ENCODE measurements around the gene MRPL24. TPM values are rescaled to one million over a fixed set of nuclear protein-coding genes. Genes with fewer than 3 reads are reported as not detected.

The MRPL24 gene
- total RNA-seq, 1 donor from 2014 or later = 92.1 TPM

GRCh38 chr1:156691191-156691590 is 49.7 kb downstream of the MRPL24 start:
- no peak for DNase-seq
- H3K27me3 ChIP-seq (ENCODE audit: low read depth) = peaks cover 95% of the 10 kb centered on the region
- H3K9me3 ChIP-seq (replicated peaks) = no peaks in the 10 kb centered on the region
- H3K27ac ChIP-seq (replicated peaks) = no peak overlapping the region
- no peak overlapping the region for H3K4me3 ChIP-seq
- H3K4me1 ChIP-seq = peaks cover 19% of the 10 kb centered on the region
- TF ChIP-seq CTCF (IDR thresholded peaks at IDR 0.05; ENCODE audit: borderline replicate concordance) = no peak
- intact Hi-C loops (cut with micrococcal nuclease) = no loop called here
- no peaks in the 10 kb centered on the region for H3K36me3 ChIP-seq

- intact Hi-C loops (cut with micrococcal nuclease) = no loop called here
- TF ChIP-seq CTCF (IDR thresholded peaks at IDR 0.05; ENCODE audit: borderline replicate concordance) = no peak
- Histone ChIP-seq H3K9me3 (replicated peaks) (no peaks in the 10 kb centered on the region), H3K27ac (replicated peaks) (no peak overlapping the region), H3K36me3 (no peaks in the 10 kb centered on the region), H3K4me3 (no peak overlapping the region), H3K4me1 (peaks cover 19% of the 10 kb centered on the region), H3K27me3 (ENCODE audit: low read depth) (peaks cover 96% of the 10 kb centered on the region)
- no peak for DNase-seq
Measured at GRCh38 chr1:156690675-156691036, 50.2 kb downstream of the MRPL24 start.

GRCh38 chr1:156689953-156690674 is 50.8 kb downstream of the MRPL24 start:
- H3K4me1 ChIP-seq = peaks cover 19% of the 10 kb centered on the region
- no peak overlapping the region for H3K4me3 ChIP-seq
- peaks cover 98% of the 10 kb centered on the region for H3K27me3 ChIP-seq (ENCODE audit: low read depth)
- no peak overlapping the region for H3K27ac ChIP-seq (replicated peaks)
- no peak for DNase-seq
- intact Hi-C loops (cut with micrococcal nuclease) = loop anchor here (2.0 kb wide), 1 partner anchor 35 kb away; no protein-coding TSS in a partner anchor
- no peaks in the 10 kb centered on the region for H3K9me3 ChIP-seq (replicated peaks)
- no peak for TF ChIP-seq CTCF (IDR thresholded peaks at IDR 0.05; ENCODE audit: borderline replicate concordance)
- no peaks in the 10 kb centered on the region for H3K36me3 ChIP-seq

- TF ChIP-seq CTCF (IDR thresholded peaks at IDR 0.05; ENCODE audit: borderline replicate concordance) = peak; percentile 93
- no peak overlapping the region for H3K4me3 ChIP-seq
Measured at GRCh38 chr1:156689035-156689952, 51.6 kb downstream of the MRPL24 start.

More at GRCh38 chr1:156689035-156689952, 51.6 kb downstream of the MRPL24 start:
- no peaks in the 10 kb centered on the region for H3K9me3 ChIP-seq (replicated peaks)
- intact Hi-C loops (cut with micrococcal nuclease) = loop anchor here (2.0 kb wide), 1 partner anchor 36 kb away; no protein-coding TSS in a partner anchor
- DNase-seq = peak; percentile 69
- H3K36me3 ChIP-seq = no peaks in the 10 kb centered on the region
- H3K4me1 ChIP-seq = peaks cover 19% of the 10 kb centered on the region
- no peak overlapping the region for H3K27ac ChIP-seq (replicated peaks)
- H3K27me3 ChIP-seq (ENCODE audit: low read depth) = peaks cover 98% of the 10 kb centered on the region

Other genes starting within 250 kb of the MRPL24 start
- gene MEF2D, start 240.3 kb downstream of the MRPL24 start, total RNA-seq = 96.8 TPM
- gene IQGAP3, start 168.5 kb downstream of the MRPL24 start, total RNA-seq = 0.36 TPM
- not detected for gene TTC24, start 161.4 kb downstream of the MRPL24 start, total RNA-seq
- 102 TPM for gene NAXE, start 149.3 kb downstream of the MRPL24 start, total RNA-seq
- gene GPATCH4, start 139.6 kb downstream of the MRPL24 start, total RNA-seq = 15.1 TPM
- gene HAPLN2, start 121.7 kb downstream of the MRPL24 start, total RNA-seq = 1.2 TPM
- 0.05 TPM for gene BCAN, start 99.0 kb downstream of the MRPL24 start, total RNA-seq
- 164 TPM for gene NES, start 63.7 kb downstream of the MRPL24 start, total RNA-seq
- 0.60 TPM for gene CRABP2, start 35.5 kb downstream of the MRPL24 start, total RNA-seq
- gene METTL25B, start 12.6 kb downstream of the MRPL24 start, total RNA-seq = 18.1 TPM
- 11.5 TPM for gene ISG20L2, start 12.3 kb downstream of the MRPL24 start, total RNA-seq
- 145 TPM for gene HDGF, start 10.6 kb upstream of the MRPL24 start, total RNA-seq
- gene PRCC, start 26.4 kb upstream of the MRPL24 start, total RNA-seq = 36.3 TPM
- gene SH2D2A, start 75.8 kb upstream of the MRPL24 start, total RNA-seq = 0.88 TPM
- gene INSRR, start 118.0 kb upstream of the MRPL24 start, total RNA-seq = 0.41 TPM
- 1.0 TPM for gene NTRK1, start 119.8 kb upstream of the MRPL24 start, total RNA-seq
- 7.1 TPM for gene PEAR1, start 152.6 kb upstream of the MRPL24 start, total RNA-seq
- 0.27 TPM for gene LRRC71, start 179.5 kb upstream of the MRPL24 start, total RNA-seq